CD8-positive, alpha-beta memory T cell (primary cell): ENCODE measurements around the gene SEC62. TPM values are rescaled to one million over a fixed set of nuclear protein-coding genes. Genes with fewer than 3 reads are reported as not detected.
"Not testable (repeated sequence)": the region's sequence is repeated elsewhere in the genome, so short reads cannot be mapped to it uniquely, and the experiment has no call there.

Experiments used
- CTCF ChIA-PET: fragments of 350-600 bp; sonication (Branson Sonifier 250); formaldehyde crosslinking; loops from one replicate; lab custom pipeline; 2021; ENCODE audit warnings: antibody characterized with exemption; lab: Charles Lee
- POLR2A ChIA-PET: fragments of 350-600 bp; sonication (Branson Sonifier 250); formaldehyde crosslinking; loops from one replicate; lab custom pipeline; 2021; ENCODE audit warnings: antibody characterized with exemption; lab: Charles Lee
- DNase-seq, 5 donors: peaks; one replicate each; pipeline versions ENCODE4 v3.0.0 to v3.0.0-alpha.2; 2020 to 2022; ENCODE audit warnings: mixed read lengths in 1 of 5
- H3K27ac ChIP-seq: one replicate; pipeline ENCODE4 v1.7.0; 2013; ENCODE audit warnings: low read depth, mild to moderate bottlenecking, low read length, moderate library complexity
- H3K27me3 ChIP-seq: 2 replicates; pipeline ENCODE4 v1.7.0; 2013; ENCODE audit warnings: low read length, mild to moderate bottlenecking; ENCODE audit not compliant: insufficient read depth, poor library complexity, severe bottlenecking
- H3K36me3 ChIP-seq: 2 replicates; pipeline ENCODE4 v1.7.0; 2013; ENCODE audit warnings: mild to moderate bottlenecking, low read length, moderate library complexity; ENCODE audit not compliant: insufficient read depth
- H3K4me1 ChIP-seq: 2 replicates; pipeline ENCODE4 v1.7.0; 2013; ENCODE audit warnings: mild to moderate bottlenecking, low read length, moderate library complexity; ENCODE audit not compliant: insufficient read depth
- H3K4me3 ChIP-seq: 2 replicates; pipeline ENCODE4 v1.7.0; 2013; ENCODE audit warnings: mild to moderate bottlenecking, low read length
- H3K9me3 ChIP-seq: 2 replicates; pipeline ENCODE4 v1.7.0; 2013; ENCODE audit warnings: mild to moderate bottlenecking, low read length
- H3K27ac Mint-ChIP-seq, 8 donors: one replicate each; pipeline ENCODE4 v1.8.0; 2020 to 2021; ENCODE audit warnings: mixed read lengths in 8 of 8, mild to moderate bottlenecking in 6 of 8, inconsistent platforms in 3 of 8, moderate library complexity in 3 of 8
- H3K27me3 Mint-ChIP-seq, 2 donors: one replicate each; pipeline ENCODE4 v1.8.0; 2020 to 2021; ENCODE audit warnings: mixed read lengths in 2 of 2, mild to moderate bottlenecking in 1 of 2, moderate library complexity in 1 of 2
- H3K36me3 Mint-ChIP-seq, 3 donors: one replicate each; pipeline ENCODE4 v1.8.0; 2020 to 2021; ENCODE audit warnings: mixed read lengths in 3 of 3, inconsistent platforms in 1 of 3, mild to moderate bottlenecking in 1 of 3
- H3K4me1 Mint-ChIP-seq, 3 donors: one replicate each; pipeline ENCODE4 v1.8.0; 2020 to 2021; ENCODE audit warnings: mixed read lengths in 3 of 3, inconsistent platforms in 1 of 3, mild to moderate bottlenecking in 1 of 3
- H3K4me3 Mint-ChIP-seq, 7 donors: one replicate each; pipeline ENCODE4 v1.8.0; 2020 to 2021; ENCODE audit warnings: mixed read lengths in 7 of 7, mild to moderate bottlenecking in 6 of 7, moderate library complexity in 4 of 7, inconsistent platforms in 2 of 7
- H3K9me3 Mint-ChIP-seq, 5 donors: one replicate each; pipeline ENCODE4 v1.8.0; 2020 to 2022; ENCODE audit warnings: mixed read lengths in 5 of 5, mild to moderate bottlenecking in 3 of 5, moderate library complexity in 2 of 5, inconsistent platforms in 1 of 5
- polyA plus RNA-seq: library from polyadenylated mRNA; unstranded; fragments of 300-500 nt; fragmentation: Illumina TruSeq; gene quantifications from one replicate; pipeline ENCODE4 v1.2.3, GENCODE V29; 2021
- total RNA-seq, 2 experiments: library from RNA; stranded (reverse); gene quantifications; one replicate each; pipeline ENCODE4 v1.2.3, GENCODE V29; 2021

The SEC62 gene
- total and polyA plus RNA-seq, 3 experiments from 2014 or later = 66.7 to 190 (median 68.3) TPM

DNA sequence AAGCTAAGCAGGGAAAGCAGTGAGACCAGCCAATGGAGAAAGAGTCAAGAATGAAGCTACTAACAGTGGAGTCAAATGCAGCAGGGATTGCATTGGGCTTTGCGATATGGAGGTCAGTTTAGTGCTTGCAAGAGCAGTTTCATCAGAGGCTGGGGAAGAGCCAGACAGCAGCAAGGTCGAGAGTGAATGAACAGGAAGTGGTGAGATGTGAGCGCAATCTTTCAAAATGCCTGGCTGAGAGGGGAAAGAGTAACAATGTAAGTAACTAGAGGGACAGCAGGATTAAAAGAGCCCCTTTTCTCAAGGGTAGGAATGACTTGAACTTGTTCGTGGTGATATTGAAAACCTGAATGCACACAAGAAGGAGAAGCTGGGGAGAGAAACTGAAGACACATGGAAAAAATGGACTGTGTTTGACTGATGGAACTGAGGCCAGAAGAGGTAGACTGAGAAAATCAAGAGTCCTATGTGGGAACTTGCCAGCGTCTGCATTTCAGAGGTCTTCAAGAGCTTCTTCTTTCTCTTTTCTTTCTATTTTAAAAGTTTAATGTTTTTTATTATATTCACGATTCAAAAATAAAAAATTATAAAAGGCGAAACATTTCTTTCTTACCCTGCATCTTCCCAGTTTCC, 40.5 kb downstream of the SEC62 start:
- H3K4me3 Mint-ChIP-seq = peak overlapping the region in 2 of 7 donors; percentile 10 to 48
- Histone ChIP-seq H3K27me3 (no peaks in the 10 kb centered on the region), H3K36me3 (no peaks in the 10 kb centered on the region), H3K4me1 (peaks cover 35% of the 10 kb centered on the region), H3K27ac (no peak overlapping the region), H3K4me3 (no peak overlapping the region), H3K9me3 (no peaks in the 10 kb centered on the region)
- peaks cover 23 to 34% (median 29%) of the 10 kb centered on the region in 3 donors for H3K4me1 Mint-ChIP-seq
- peak overlapping the region in 3 of 8 donors; percentile 1 to 61 (median 55) for H3K27ac Mint-ChIP-seq
- peak in 2 of 5 donors; percentile 13 to 48 for DNase-seq
- H3K27me3 Mint-ChIP-seq = peaks cover 0 to 9% of the 10 kb centered on the region in 2 donors
- H3K9me3 Mint-ChIP-seq = no peaks in the 10 kb centered on the region
- no peaks in the 10 kb centered on the region for H3K36me3 Mint-ChIP-seq
- ChIA-PET POLR2A (no interaction called here), CTCF (interaction anchor here (0.6 kb wide), 1 partner anchor 97 kb away, joined by 3 read pairs; no protein-coding TSS in a partner anchor)

DNA sequence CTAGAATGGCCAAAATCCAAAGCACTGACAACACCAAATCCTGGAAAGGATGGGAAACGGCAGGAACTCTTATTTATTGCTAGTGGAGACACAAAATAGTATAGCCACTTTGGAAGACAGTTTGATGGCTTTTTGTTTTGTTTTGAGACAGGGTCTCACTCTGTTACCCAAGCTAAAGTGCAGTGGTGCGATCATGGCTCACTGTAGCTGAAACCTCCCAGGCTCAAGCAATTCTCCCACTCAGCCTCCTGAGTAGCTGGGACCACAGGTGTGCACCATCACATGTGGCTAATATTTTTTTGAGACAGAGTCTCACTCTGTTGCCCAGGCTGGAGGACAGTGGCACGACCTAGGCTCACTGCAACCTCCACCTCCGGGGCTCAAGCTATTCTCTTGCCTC, 43.9 kb downstream of the SEC62 start:
- Mint-ChIP-seq H3K4me3 (no peak overlapping the region), H3K9me3 (no peaks in the 10 kb centered on the region), H3K27me3 (peaks cover 0 to 9% of the 10 kb centered on the region in 2 donors), H3K4me1 (peaks cover 13 to 14% (median 14%) of the 10 kb centered on the region in 3 donors), H3K36me3 (no peaks in the 10 kb centered on the region), H3K27ac (no peak overlapping the region)
- CTCF ChIA-PET = interaction anchor here (1.2 kb wide), 1 partner anchor 29 kb away, joined by 3 read pairs; no protein-coding TSS in a partner anchor
- DNase-seq = no peak
- no peak overlapping the region for H3K27ac ChIP-seq
- H3K4me3 ChIP-seq = no peak overlapping the region
- no peaks in the 10 kb centered on the region for H3K9me3 ChIP-seq
- no peaks in the 10 kb centered on the region for H3K36me3 ChIP-seq
- POLR2A ChIA-PET = no interaction called here
- peaks cover 16% of the 10 kb centered on the region for H3K4me1 ChIP-seq
- no peaks in the 10 kb centered on the region for H3K27me3 ChIP-seq

GRCh38 chr3:170012683-170013400, 46.2 kb downstream of the SEC62 start:
- ChIA-PET CTCF (interaction anchor here (0.7 to 1.2 kb wide), 3 partner anchors 9 to 30 kb away, joined by 3 read pairs; no protein-coding TSS in a partner anchor), POLR2A (interaction anchor here (0.6 kb wide), 1 partner anchor 240 kb away, joined by 7 read pairs; no protein-coding TSS in a partner anchor)
- Mint-ChIP-seq H3K36me3 (no peaks in the 10 kb centered on the region), H3K4me1 (peaks cover 0 to 4% (median 0%) of the 10 kb centered on the region in 3 donors), H3K27me3 (peaks cover 9 to 14% of the 10 kb centered on the region in 2 donors), H3K4me3 (no peak overlapping the region), H3K9me3 (no peaks in the 10 kb centered on the region), H3K27ac (no peak overlapping the region)
- Histone ChIP-seq H3K4me3 (no peak overlapping the region), H3K4me1 (no peaks in the 10 kb centered on the region), H3K27ac (no peak overlapping the region), H3K9me3 (no peaks in the 10 kb centered on the region), H3K36me3 (no peaks in the 10 kb centered on the region), H3K27me3 (no peaks in the 10 kb centered on the region)
- no peak for DNase-seq

GRCh38 chr3:170016057-170016456, 49.5 kb downstream of the SEC62 start:
- H3K4me3 ChIP-seq = no peak overlapping the region
- H3K4me1 Mint-ChIP-seq = peaks cover 0 to 6% (median 0%) of the 10 kb centered on the region in 3 donors
- no peak for DNase-seq
- no peaks in the 10 kb centered on the region for H3K36me3 ChIP-seq
- H3K27ac Mint-ChIP-seq = no peak overlapping the region
- H3K36me3 Mint-ChIP-seq = peaks cover 0 to 2% (median 0%) of the 10 kb centered on the region in 3 donors
- POLR2A ChIA-PET = no interaction called here
- peaks cover 3 to 28% of the 10 kb centered on the region in 2 donors for H3K27me3 Mint-ChIP-seq
- no peaks in the 10 kb centered on the region for H3K9me3 Mint-ChIP-seq
- CTCF ChIA-PET = interaction anchor here (0.6 kb wide), 1 partner anchor 11 kb away, joined by 3 read pairs; no protein-coding TSS in a partner anchor
- no peaks in the 10 kb centered on the region for H3K27me3 ChIP-seq
- peaks cover 12% of the 10 kb centered on the region for H3K4me1 ChIP-seq
- H3K9me3 ChIP-seq = no peaks in the 10 kb centered on the region
- no peak overlapping the region for H3K4me3 Mint-ChIP-seq
- H3K27ac ChIP-seq = no peak overlapping the region

GRCh38 chr3:170019306-170019705, 52.7 kb downstream of the SEC62 start:
- H3K4me3 ChIP-seq, H3K36me3 Mint-ChIP-seq, H3K36me3 ChIP-seq, POLR2A ChIA-PET, H3K9me3 Mint-ChIP-seq, H3K27ac ChIP-seq, H3K27me3 ChIP-seq, DNase-seq, H3K9me3 ChIP-seq, CTCF ChIA-PET, H3K27ac Mint-ChIP-seq, H3K4me1 Mint-ChIP-seq, H3K4me3 Mint-ChIP-seq: not testable (repeated sequence)
- H3K4me1 ChIP-seq = peaks cover 12% of the 10 kb centered on the region
- H3K27me3 Mint-ChIP-seq = peaks cover 0 to 32% of the 10 kb centered on the region in 2 donors

GRCh38 chr3:170021083-170021482, 54.5 kb downstream of the SEC62 start:
- no peak for DNase-seq
- no peaks in the 10 kb centered on the region for H3K27me3 ChIP-seq
- no peak overlapping the region for H3K4me3 ChIP-seq
- Mint-ChIP-seq H3K27me3 (peaks cover 1 to 41% of the 10 kb centered on the region in 2 donors), H3K27ac (no peak overlapping the region), H3K4me3 (no peak overlapping the region), H3K36me3 (peaks cover 0 to 4% (median 2%) of the 10 kb centered on the region in 3 donors), H3K4me1 (peaks cover 0 to 7% (median 0%) of the 10 kb centered on the region in 3 donors), H3K9me3 (no peaks in the 10 kb centered on the region)
- H3K4me1 ChIP-seq = peaks cover 12% of the 10 kb centered on the region
- CTCF ChIA-PET = interaction anchor here (1.6 kb wide), 1 partner anchor 25 kb away, joined by 5 read pairs; no protein-coding TSS in a partner anchor
- no peaks in the 10 kb centered on the region for H3K9me3 ChIP-seq
- no peak overlapping the region for H3K27ac ChIP-seq
- POLR2A ChIA-PET = interaction anchor here (0.7 kb wide), 1 partner anchor 47 kb away, joined by 4 read pairs; no protein-coding TSS in a partner anchor
- H3K36me3 ChIP-seq = no peaks in the 10 kb centered on the region

DNA sequence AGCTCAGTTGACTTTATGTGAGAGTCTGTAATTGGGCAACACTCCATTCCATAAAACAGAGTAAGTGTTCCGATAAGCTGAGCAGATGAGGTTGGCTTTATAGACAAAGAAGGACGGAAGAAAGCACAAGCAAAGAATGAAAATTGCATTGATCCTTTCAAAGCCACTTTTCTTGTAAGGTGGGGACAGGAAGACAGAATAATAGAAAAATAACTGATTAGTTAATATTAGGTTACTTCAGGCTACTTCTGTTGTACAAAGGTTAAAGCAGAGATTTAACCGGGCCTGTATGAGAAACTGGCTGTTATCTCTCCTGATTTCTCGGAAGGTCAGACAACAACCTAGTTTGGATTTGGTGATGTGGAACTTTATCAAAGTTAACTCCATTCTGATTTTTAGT, 55.7 kb downstream of the SEC62 start:
- H3K4me1 ChIP-seq = peaks cover 16% of the 10 kb centered on the region
- H3K27ac ChIP-seq = no peak overlapping the region
- H3K9me3 Mint-ChIP-seq = peaks cover 0 to 3% (median 0%) of the 10 kb centered on the region in 5 donors
- no peak overlapping the region for H3K4me3 ChIP-seq
- no peak overlapping the region for H3K4me3 Mint-ChIP-seq
- no peaks in the 10 kb centered on the region for H3K9me3 ChIP-seq
- POLR2A ChIA-PET = no interaction called here
- no peaks in the 10 kb centered on the region for H3K27me3 ChIP-seq
- H3K4me1 Mint-ChIP-seq = peaks cover 6 to 11% (median 8%) of the 10 kb centered on the region in 3 donors
- peaks cover 0 to 4% (median 2%) of the 10 kb centered on the region in 3 donors for H3K36me3 Mint-ChIP-seq
- H3K36me3 ChIP-seq = no peaks in the 10 kb centered on the region
- CTCF ChIA-PET = interaction anchor here (1.1 kb wide), 1 partner anchor 10 kb away, joined by 3 read pairs; no protein-coding TSS in a partner anchor
- no peak for DNase-seq
- H3K27ac Mint-ChIP-seq = no peak overlapping the region
- H3K27me3 Mint-ChIP-seq = peaks cover 1 to 28% of the 10 kb centered on the region in 2 donors
